Activated naive CD8-positive, alpha-beta T cell treated with anti-CD3 and anti-CD28 coated beads, Interleukin-2, amount 50 U/mL, for 16 hours (primary cell): Measurements from ENCODE around the gene RNH1.

Source experiments
- DNase-seq: peaks from one replicate; pipeline ENCODE4 v3.0.0-alpha.2; 2020; ENCODE audit warnings: low read depth, low spot score

RNH1 gene

DNA sequence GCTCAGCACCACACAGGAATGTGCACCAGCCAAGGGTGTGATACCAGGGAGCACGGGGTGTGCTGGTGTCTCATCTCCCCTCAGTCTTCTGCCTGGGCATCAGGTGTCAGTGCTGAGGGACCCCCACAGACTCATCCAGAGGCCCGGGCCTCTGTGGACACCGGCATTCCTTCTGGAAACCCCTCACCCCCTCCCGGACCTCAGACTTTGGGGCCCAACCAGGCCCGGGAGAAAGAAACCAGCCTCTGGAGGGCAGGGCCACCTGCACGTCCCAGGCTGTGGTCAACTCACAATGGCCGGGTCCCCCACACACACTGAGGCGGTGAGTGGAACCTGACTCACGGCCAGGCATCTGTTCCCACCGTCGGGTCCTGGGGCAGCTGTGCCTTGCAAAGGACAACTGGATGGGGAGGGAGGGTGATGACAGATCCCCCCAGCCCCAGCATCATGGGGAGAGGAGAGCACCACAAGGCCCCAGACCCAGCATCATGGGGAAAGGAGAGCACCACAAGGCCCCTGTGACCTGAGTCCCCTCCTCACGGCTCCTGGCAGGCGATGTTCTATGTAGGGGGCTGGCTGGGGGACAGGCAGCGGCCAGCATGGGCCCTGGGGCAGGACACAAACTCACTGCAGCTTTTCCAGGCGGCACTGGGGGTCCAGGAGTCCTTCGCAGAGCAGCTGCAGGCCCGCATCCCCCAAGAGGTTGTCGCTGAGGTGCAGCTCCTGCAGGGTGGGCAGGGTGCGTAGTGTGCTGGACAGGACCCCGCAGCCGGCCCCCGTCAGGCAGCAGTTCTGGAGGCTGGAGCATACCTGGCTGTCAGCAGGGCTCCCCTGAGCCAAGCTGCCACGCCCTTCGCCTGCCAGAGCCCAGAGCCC is 7.6 kb downstream of the RNH1 start:
- no peak for DNase-seq

DNA sequence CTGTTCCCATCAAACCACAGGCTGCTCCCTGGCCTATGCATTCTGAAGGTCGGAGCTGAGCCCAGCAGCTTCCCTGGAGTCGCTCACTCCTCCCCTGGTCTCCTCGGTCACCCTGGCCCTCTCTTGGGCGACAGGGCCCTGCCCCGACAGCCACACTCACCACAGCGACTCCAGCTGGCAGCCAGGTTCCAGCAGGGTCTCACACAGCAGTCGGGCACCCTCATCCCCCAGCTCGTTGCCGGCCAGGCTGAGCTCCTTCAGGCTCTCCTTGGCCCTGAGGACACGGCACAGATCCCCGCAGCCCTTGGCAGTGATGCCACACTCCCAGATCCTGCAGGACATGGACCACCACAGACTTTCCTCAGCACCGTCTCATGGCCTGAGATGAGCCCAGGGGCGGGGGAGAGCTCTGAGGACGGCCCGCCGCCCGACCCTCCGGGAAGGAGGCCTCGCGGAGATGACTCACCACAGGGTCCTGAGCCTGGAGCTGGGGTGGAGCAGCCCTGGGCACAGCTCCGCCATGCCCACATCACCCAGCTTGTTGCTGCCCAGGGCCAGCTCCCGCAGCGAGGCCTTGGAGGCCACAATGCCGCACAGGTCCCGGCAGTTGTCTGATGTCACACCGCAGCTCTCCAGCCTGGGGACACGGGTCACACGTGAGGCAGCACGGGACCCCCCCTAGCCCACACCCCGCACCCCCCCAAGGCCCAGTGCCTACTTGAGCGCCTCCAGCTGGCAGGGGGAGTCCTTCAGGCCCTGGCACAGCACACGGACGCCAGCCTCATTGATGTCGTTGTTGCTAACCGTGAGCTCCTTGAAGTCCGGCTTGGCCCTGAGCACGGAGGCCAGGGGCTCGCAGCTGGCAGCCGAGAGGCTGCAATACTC is 8.5 kb downstream of the RNH1 start:
- DNase-seq = no peak

DNA sequence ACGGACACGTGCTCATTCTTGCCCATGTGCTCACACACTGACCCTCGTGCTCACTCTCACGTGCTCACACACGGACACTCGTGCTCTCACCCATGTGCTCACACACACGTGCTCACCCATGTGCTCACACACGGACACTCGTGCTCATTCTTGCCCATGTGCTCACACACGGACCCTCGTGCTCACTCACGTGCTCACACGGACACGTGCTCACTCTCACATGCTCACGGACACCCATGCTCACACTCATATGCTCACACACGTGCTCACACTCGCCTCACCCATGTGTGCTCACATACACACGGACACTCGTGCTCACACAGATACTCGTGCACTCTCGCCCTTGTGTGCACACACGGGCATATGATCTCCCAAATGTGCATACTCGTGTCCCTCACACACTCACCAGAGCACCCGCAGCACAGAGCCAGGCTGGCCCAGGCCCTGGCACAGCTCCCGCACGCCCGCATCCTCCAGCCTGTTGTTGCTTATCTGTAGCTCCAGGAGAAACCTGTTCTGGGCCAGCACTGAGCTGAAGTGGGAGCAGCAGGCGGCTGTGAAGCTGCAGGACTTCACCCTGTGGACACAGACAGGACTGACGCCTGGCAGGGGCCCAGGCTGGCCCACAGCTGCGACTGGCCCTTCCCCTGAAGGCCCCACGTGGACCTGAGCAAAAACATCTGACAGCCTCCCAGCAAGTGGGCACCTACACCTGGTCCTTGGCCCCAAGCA is 9.3 kb downstream of the RNH1 start:
- no peak for DNase-seq

DNA sequence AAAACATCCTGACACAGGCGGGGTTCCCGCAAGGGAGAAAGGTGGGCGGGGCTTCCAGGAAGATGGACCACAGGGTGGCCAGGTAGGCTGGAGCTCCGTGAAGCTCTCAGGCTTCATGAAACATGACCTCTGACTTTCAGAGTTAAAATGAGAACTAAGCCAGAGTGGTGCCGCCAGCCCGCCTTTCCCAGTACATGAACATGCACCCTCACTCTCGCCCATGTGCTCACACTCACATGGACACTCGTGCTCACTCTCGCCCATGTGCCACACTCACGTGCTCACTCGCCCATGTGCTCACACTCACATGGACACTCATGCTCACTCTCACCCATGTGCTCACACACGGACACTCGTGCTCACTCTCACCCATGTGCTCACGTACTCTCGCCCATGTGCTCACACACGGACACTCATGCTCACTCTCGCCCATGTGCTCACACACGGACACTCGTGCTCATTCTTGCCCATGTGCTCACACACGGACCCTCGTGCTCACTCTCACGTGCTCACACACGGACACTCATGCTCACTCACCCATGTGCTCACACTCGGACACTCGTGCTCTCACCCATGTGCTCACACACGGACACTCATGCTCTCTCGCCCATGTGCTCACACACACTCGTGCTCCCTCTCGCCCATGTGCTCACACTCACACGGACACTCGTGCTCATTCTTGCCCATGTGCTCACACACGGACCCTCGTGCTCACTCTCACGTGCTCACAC is 10.0 kb downstream of the RNH1 start:
- no peak for DNase-seq

DNA sequence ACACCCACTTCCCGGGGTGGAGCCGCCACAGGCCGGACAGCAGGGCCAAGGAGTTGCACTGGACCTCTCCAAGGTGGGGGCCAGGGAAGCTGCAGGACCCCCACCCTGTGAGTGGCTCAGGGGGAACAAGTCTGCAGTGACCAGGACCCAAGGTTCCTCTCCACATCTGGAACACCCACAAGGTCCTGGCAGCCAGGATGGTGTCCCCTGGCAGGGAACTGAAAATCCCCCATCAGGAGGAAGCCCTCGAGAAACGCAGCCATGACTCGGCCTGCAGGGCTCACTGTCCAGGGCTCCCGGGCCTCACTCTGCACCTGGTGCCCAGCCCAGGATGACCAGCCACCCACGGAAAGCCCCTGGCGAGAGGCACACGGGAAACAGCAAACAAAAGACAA is 11.5 kb downstream of the RNH1 start:
- no peak for DNase-seq

DNA sequence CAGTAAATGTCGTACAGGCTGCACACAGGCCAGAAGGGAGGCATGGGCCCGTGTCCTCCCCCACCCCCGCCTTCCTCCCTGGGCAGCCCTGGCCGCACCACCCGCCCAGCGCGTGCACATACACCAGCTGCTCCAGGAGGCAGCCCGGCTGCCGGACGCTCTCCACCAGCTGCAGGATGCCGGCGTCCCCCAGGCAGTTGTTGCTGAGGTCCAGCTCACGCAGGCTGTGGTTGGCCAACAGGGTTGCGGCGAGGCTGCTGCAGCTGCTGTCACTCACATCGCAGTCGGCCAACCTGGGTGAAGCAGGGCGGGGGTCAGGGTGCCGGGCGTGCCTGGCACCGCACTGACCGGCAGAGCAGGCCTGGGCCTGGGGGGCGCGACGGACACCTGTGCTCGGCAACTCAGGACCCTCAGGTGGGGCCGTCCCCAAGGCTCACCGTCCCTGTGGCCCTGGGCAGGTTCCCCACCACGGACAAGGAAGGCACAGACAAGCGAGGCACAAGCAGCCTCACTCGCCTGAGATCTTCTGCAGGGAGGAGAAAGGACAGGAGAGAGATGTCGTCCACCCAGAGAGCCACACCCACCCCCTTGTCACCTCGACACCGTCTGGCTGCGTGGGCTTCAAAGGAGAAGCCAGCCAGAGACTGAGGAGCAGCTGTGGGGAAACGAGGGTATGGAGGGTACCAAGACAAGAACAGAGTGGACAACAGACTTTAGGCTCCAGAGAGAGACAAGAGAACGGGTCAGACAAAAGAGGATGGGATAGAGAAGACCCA is 12.1 kb downstream of the RNH1 start:
- no peak for DNase-seq

DNA sequence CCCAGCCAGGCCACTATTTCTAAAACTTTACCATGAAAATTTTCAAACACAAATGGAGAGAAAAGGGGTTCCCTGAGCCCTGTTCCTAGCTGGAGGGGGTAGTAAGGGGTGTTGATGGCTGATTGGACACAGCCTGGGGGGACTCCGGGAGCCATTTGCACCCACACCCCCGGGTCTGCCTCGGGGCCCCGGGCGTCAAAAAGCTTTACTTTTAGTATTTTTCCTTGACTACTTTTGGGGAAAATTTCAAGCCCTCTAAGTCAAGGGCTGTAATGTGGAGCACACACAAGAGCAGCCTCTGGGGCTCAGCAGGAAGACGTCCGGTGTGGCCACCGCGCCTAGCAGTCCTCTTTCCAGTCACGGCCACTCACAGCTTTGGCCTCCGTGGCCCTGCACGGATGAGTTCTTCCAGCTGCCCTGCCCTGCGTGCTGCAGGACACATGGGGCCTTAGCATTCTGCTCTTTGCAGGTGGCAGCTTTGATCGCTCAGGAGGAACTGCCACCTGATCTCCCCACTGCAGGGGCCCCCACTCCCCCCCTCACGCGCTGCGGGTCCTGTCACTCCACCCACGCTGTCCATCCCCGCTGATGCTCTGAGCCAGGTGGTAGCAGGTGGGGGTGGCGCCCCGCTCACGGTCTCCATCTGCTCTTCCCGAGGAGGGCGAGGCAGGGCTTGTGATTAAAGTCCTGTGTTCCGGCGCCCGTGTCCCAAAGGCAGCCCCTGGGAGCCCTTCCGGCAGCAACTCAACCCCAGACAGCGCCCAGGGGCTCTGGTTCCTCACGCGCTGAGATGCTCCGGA is 14.4 kb downstream of the RNH1 start:
- no peak for DNase-seq

- no peak for DNase-seq
These were observed 15.7 kb downstream of the RNH1 start for GRCh38 chr11:491358-491757.

DNA sequence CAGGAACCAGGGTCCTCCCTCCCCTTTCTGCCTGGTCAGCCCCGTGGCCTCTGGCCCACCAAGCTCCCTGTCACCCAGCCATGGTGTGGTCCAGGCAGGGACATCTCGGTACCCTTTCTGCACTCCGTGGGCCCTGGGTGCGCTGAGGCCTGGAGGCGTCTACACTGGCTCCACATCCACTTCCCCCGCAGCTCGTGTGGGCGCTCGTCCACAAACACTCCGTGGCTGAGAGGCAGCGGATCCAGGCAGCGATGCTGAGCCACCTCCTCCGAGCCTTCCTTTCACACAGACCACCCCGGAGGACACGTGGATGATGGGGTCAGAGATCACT is 16.1 kb downstream of the RNH1 start:
- DNase-seq = no peak

DNA sequence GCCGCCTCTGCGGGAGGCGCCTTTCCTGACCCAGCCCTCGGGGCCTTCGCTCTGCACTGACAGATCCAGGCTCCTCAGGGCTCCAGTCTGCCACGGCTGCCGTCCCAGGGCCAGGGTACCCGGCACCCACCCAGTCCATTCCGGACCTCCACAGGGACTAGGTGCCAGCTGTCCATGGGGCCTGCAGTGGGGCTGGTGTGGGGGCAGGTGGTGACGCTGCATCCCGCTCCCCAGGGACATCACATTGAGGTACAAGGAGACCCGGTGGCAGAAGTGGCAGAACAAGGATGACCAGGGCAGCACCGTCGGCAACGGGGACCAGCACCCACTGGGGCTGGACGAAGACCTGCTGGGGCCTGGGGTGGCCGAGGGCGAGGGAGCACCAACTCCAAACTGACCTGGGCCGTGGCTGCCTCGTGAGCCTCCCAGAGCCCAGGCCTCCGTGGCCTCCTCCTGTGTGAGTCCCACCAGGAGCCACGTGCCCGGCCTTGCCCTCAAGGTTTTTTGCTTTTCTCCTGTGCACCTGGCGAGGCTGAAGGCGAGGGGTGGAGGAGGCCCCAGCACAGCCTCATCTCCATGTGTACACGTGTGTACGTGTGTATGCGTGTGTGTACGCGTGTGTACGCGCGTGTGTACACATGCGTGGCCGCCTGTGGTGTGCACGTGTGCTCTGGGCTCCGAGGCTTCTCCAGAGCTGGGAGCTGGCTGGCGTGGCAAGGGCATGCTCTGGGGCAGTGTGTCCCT is 16.7 kb downstream of the RNH1 start:
- no peak for DNase-seq

DNA sequence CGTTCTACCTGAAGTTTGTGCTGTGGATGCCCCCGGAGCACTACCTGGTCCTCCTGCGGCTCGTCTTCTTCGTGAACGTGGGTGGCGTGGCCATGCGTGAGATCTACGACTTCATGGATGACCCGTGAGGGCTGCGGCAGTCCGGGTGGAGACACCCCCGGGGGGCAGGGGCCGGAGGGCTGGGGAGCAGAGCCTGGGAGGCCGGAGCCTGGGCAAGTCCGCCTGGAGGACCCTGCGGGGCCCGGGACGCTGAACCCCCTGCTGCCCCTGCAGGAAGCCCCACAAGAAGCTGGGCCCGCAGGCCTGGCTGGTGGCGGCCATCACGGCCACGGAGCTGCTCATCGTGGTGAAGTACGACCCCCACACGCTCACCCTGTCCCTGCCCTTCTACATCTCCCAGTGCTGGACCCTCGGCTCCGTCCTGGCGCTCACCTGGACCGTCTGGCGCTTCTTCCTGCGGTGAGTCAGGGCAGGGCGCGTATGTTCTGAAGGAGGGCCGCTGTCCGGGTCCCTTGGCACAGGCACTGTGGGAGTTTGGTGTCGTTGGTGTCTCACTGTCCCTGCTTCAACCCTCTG is 17.3 kb downstream of the RNH1 start:
- no peak for DNase-seq

- no peak for DNase-seq
These were observed 18.1 kb downstream of the RNH1 start for GRCh38 chr11:488992-489391.

- no peak for DNase-seq
These were observed 18.5 kb downstream of the RNH1 start for GRCh38 chr11:488579-488978.

GRCh38 chr11:488062-488461 is 19.0 kb downstream of the RNH1 start:
- no peak for DNase-seq

GRCh38 chr11:487571-488021 is 19.4 kb downstream of the RNH1 start:
- DNase-seq = no peak

- DNase-seq = no peak
These were observed 20.9 kb downstream of the RNH1 start for GRCh38 chr11:486189-486588.

- no peak for DNase-seq
These were observed 22.4 kb downstream of the RNH1 start for GRCh38 chr11:484616-485015.

GRCh38 chr11:479311-479710 is 27.7 kb downstream of the RNH1 start:
- DNase-seq = no peak
